A549 treated with Hydrocortisone at 1 μM for 4 hours (cell line): ENCODE results near the gene ATG14. TPM values are rescaled to one million over a fixed set of nuclear protein-coding genes. Genes with fewer than 3 reads are reported as not detected.

Experiments used
- total RNA-seq: library from RNA; stranded (reverse); fragments of 200-300 nt; extraction: Qiagen RNA extraction; gene quantifications from 5 replicates; pipeline ENCODE4 v1.2.3, GENCODE V29; 2022

Gene ATG14, protein sequence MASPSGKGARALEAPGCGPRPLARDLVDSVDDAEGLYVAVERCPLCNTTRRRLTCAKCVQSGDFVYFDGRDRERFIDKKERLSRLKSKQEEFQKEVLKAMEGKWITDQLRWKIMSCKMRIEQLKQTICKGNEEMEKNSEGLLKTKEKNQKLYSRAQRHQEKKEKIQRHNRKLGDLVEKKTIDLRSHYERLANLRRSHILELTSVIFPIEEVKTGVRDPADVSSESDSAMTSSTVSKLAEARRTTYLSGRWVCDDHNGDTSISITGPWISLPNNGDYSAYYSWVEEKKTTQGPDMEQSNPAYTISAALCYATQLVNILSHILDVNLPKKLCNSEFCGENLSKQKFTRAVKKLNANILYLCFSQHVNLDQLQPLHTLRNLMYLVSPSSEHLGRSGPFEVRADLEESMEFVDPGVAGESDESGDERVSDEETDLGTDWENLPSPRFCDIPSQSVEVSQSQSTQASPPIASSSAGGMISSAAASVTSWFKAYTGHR
- total RNA-seq: 4.5 to 6.5 TPM (median 5.4 TPM) in 5 replicates

GRCh38 chr14:55411426-55412389 lies at the start of gene ATG14:
Gene ATG14, minus strand, starts transcription at chr14:55411830. Its CDS starts 8 bp downstream, at chr14:55411822.

GRCh38 chr14:55440385-55440784 lies 28.8 kb upstream of the ATG14 start, which contains the start of gene TBPL2:
Gene TBPL2, minus strand, starts transcription at chr14:55440616. Its CDS starts 167 bp downstream, at chr14:55440449.

Other genes with a start within 250 kb of the ATG14 start
- gene DLGAP5, start 220.2 kb downstream of the ATG14 start, total RNA-seq: 24.4 to 41.4 TPM (median 29.0 TPM) in 5 replicates
- gene FBXO34, start 140.4 kb downstream of the ATG14 start, total RNA-seq: 12.2 to 18.9 TPM (median 14.2 TPM) in 5 replicates
- gene TBPL2, start 28.8 kb upstream of the ATG14 start, total RNA-seq: not detected in 5 replicates
- gene KTN1, start 168.4 kb upstream of the ATG14 start, total RNA-seq: 90.2 to 148 TPM (median 100 TPM) in 5 replicates